ENCODE data around the gene ABCF1. TPM values are rescaled to one million over a fixed set of nuclear protein-coding genes. Genes with fewer than 3 reads are reported as not detected.

Gene ABCF1
- total RNA-seq, 1 experiment from 2014 or later, result 73.7 TPM

GRCh38 chr6:30625511-30625910 is 54.3 kb downstream of the ABCF1 start:
- TF ChIP-seq CTCF (conservative IDR thresholded peaks at IDR 0.05), result no peak
- TF ChIP-seq EZH2 (IDR thresholded peaks at IDR 0.05; ENCODE audit: low read depth), result no peak
- no peak overlapping the region for H3K4me2 ChIP-seq
- no peaks in the 10 kb centered on the region for H3K27me3 ChIP-seq (ENCODE audit: insufficient read depth, low read depth)
- ChIA-PET CTCF (interaction anchor here (0.6 kb wide), 1 partner anchor 89 kb away, joined by 3 read pairs; no protein-coding TSS in a partner anchor), POLR2A (ENCODE audit: unreplicated experiment) (interaction anchor here (0.6 to 0.7 kb wide), 2 partner anchors 29 to 522 kb away, joined by 9 to 15 read pairs; no protein-coding TSS in a partner anchor)
- no peaks in the 10 kb centered on the region for H3K79me2 ChIP-seq (ENCODE audit: low read depth)
- H4K20me1 ChIP-seq (ENCODE audit: insufficient read depth), result peaks cover 5% of the 10 kb centered on the region
- H3K4me3 ChIP-seq, result no peak overlapping the region
- H3K27ac ChIP-seq, result no peak overlapping the region
- H3F3A ChIP-seq (ENCODE audit: insufficient read depth, low read depth), result peaks cover 51% of the 10 kb centered on the region
- no peaks in the 10 kb centered on the region; the same call in 1 of the 2 replicates for H3K4me1 ChIP-seq (replicated peaks; ENCODE audit: insufficient read depth)
- H3K9me2 ChIP-seq (ENCODE audit: insufficient read depth), result no peaks in the 10 kb centered on the region
- peaks cover 22% of the 10 kb centered on the region for H3K36me3 ChIP-seq (ENCODE audit: low read depth)
- H3K9me3 ChIP-seq (ENCODE audit: insufficient read depth, low read depth), result no peaks in the 10 kb centered on the region
- H2AFZ ChIP-seq, result no peak overlapping the region
- intact Hi-C loops (cut with micrococcal nuclease; ENCODE audit: unreplicated experiment), result no loop called here
- BruUV-seq (replicated peaks), result no TSS peak
- no peak for DNase-seq

GRCh38 chr6:30626484-30627366 is 55.5 kb downstream of the ABCF1 start, which contains the start of gene ATAT1:
ATAT1 (plus strand) TSS chr6:30626874.
- Histone ChIP-seq H3K9me2 (ENCODE audit: insufficient read depth) (no peaks in the 10 kb centered on the region), H3K79me2 (ENCODE audit: low read depth) (no peaks in the 10 kb centered on the region), H3K27me3 (ENCODE audit: insufficient read depth, low read depth) (no peaks in the 10 kb centered on the region), H3K27ac (peak within 1 kb of the TSS; percentile 66), H3K4me3 (peak within 1 kb of the TSS; percentile 86), H2AFZ (peak within 1 kb of the TSS; percentile 86), H3K9me3 (ENCODE audit: insufficient read depth, low read depth) (no peaks in the 10 kb centered on the region), H3F3A (ENCODE audit: insufficient read depth, low read depth) (peaks cover 39% of the 10 kb centered on the region), H3K36me3 (ENCODE audit: low read depth) (peaks cover 18% of the 10 kb centered on the region), H3K4me1 (replicated peaks; ENCODE audit: insufficient read depth) (no peaks in the 10 kb centered on the region; the same call in 1 of the 2 replicates), H4K20me1 (ENCODE audit: insufficient read depth) (peaks cover 5% of the 10 kb centered on the region), H3K4me2 (peak within 1 kb of the TSS; percentile 79)
- intact Hi-C loops (cut with micrococcal nuclease; ENCODE audit: unreplicated experiment), result loop anchor here (1.0 kb wide), 1 partner anchor 96 kb away; no protein-coding TSS in a partner anchor
- ChIA-PET CTCF (interaction anchor here (0.6 kb wide), 1 partner anchor 153 kb away, joined by 3 read pairs; no protein-coding TSS in a partner anchor), POLR2A (ENCODE audit: unreplicated experiment) (no interaction called here)
- TSS peak; percentile 47 for BruUV-seq (replicated peaks)
- TF ChIP-seq EZH2 (IDR thresholded peaks at IDR 0.05; ENCODE audit: low read depth) (no peak), CTCF (conservative IDR thresholded peaks at IDR 0.05) (no peak; the same call in 1 of the 2 replicates)
- peak; percentile 75 to 90 for DNase-seq

GRCh38 chr6:30635834-30636233 is 64.6 kb downstream of the ABCF1 start:
- Histone ChIP-seq H3K9me3 (ENCODE audit: insufficient read depth, low read depth) (no peaks in the 10 kb centered on the region), H3K36me3 (ENCODE audit: low read depth) (peaks cover 4% of the 10 kb centered on the region; the same call in 1 of the 2 replicates), H3K27ac (no peak overlapping the region), H2AFZ (no peak overlapping the region), H3K79me2 (ENCODE audit: low read depth) (no peaks in the 10 kb centered on the region), H3K9me2 (ENCODE audit: insufficient read depth) (no peaks in the 10 kb centered on the region), H3K27me3 (ENCODE audit: insufficient read depth, low read depth) (no peaks in the 10 kb centered on the region), H3K4me2 (no peak overlapping the region), H3K4me3 (no peak overlapping the region), H3F3A (ENCODE audit: insufficient read depth, low read depth) (peaks cover 6% of the 10 kb centered on the region), H3K4me1 (replicated peaks; ENCODE audit: insufficient read depth) (no peaks in the 10 kb centered on the region), H4K20me1 (ENCODE audit: insufficient read depth) (no peaks in the 10 kb centered on the region)
- BruUV-seq (replicated peaks), result no TSS peak
- ChIA-PET POLR2A (ENCODE audit: unreplicated experiment) (interaction anchor here (0.7 kb wide), 1 partner anchor 350 kb away, joined by 35 read pairs; no protein-coding TSS in a partner anchor), CTCF (no interaction called here)
- no peak for DNase-seq
- intact Hi-C loops (cut with micrococcal nuclease; ENCODE audit: unreplicated experiment), result no loop called here
- TF ChIP-seq EZH2 (IDR thresholded peaks at IDR 0.05; ENCODE audit: low read depth) (no peak), CTCF (conservative IDR thresholded peaks at IDR 0.05) (no peak)

Data from PC-9 (cell line).